Kidney epithelial cell (primary cell): ENCODE data around the gene HJURP. TPM values are rescaled to one million over a fixed set of nuclear protein-coding genes. Genes with fewer than 3 reads are reported as not detected.

Source experiments
- DNase-seq: peaks from one replicate; pipeline ENCODE4 v3.0.0-alpha.2; 2010; ENCODE audit warnings: low read depth
- H3K27me3 ChIP-seq: 2 replicates; pipeline ENCODE4 v1.6.0; 2011; ENCODE audit warnings: low read length; ENCODE audit not compliant: control insufficient read depth, insufficient read depth
- H3K36me3 ChIP-seq: 2 replicates; pipeline ENCODE4 v1.5.1; 2011; ENCODE audit warnings: low read length; ENCODE audit not compliant: control insufficient read depth, insufficient read depth
- H3K4me3 ChIP-seq: 2 replicates; pipeline ENCODE4 v1.5.1; 2011; ENCODE audit warnings: low read depth, mild to moderate bottlenecking, control low read depth, low read length
- CTCF ChIP-seq: IDR thresholded peaks from 2 replicates; pipeline ENCODE4 v1.5.1; 2011; ENCODE audit warnings: mild to moderate bottlenecking, moderate library complexity, low read length, control low read depth, inconsistent platforms; ENCODE audit not compliant: insufficient read depth, poor library complexity, severe bottlenecking
- total RNA-seq: library from RNA; depleted of rRNA; stranded (reverse); fragments of >200 nt; gene quantifications from 2 replicates; pipeline ENCODE4 v1.2.3, GENCODE V29; 2015

Gene HJURP
- total RNA-seq, 1 donor from 2014 or later: 13.4 TPM

- DNase-seq: no peak
- TF ChIP-seq CTCF: no peak
- peaks cover 2% of the 10 kb centered on the region for H3K27me3 ChIP-seq
- H3K4me3 ChIP-seq: no peak overlapping the region
- H3K36me3 ChIP-seq: no peaks in the 10 kb centered on the region
These were observed 54.6 kb downstream of the HJURP start for GRCh38 chr2:233799716-233800115.

- no peak for TF ChIP-seq CTCF
- H3K27me3 ChIP-seq: peaks cover 2% of the 10 kb centered on the region
- no peaks in the 10 kb centered on the region for H3K36me3 ChIP-seq
- no peak overlapping the region for H3K4me3 ChIP-seq
- no peak for DNase-seq
These were observed 55.2 kb downstream of the HJURP start for GRCh38 chr2:233799087-233799665.

- Histone ChIP-seq H3K27me3 (peaks cover 2% of the 10 kb centered on the region), H3K4me3 (no peak overlapping the region), H3K36me3 (no peaks in the 10 kb centered on the region)
- TF ChIP-seq CTCF: no peak
- no peak for DNase-seq
These were observed 55.8 kb downstream of the HJURP start for GRCh38 chr2:233798335-233799086.

GRCh38 chr2:233796254-233796653, 58.1 kb downstream of the HJURP start:
- no peaks in the 10 kb centered on the region for H3K27me3 ChIP-seq
- H3K36me3 ChIP-seq: no peaks in the 10 kb centered on the region
- H3K4me3 ChIP-seq: no peak overlapping the region
- DNase-seq: no peak
- no peak for TF ChIP-seq CTCF

- no peak for DNase-seq
- H3K27me3 ChIP-seq: no peaks in the 10 kb centered on the region
- no peak overlapping the region for H3K4me3 ChIP-seq
- TF ChIP-seq CTCF: no peak
- H3K36me3 ChIP-seq: no peaks in the 10 kb centered on the region
These were observed 58.6 kb downstream of the HJURP start for GRCh38 chr2:233795735-233796171.
